ENCODE data around the gene KRTAP10-9. TPM values are rescaled to one million over a fixed set of nuclear protein-coding genes. Genes with fewer than 3 reads are reported as not detected.

The KRTAP10-9 gene
- polyA plus RNA-seq, 3 donors, result not detected

DNA sequence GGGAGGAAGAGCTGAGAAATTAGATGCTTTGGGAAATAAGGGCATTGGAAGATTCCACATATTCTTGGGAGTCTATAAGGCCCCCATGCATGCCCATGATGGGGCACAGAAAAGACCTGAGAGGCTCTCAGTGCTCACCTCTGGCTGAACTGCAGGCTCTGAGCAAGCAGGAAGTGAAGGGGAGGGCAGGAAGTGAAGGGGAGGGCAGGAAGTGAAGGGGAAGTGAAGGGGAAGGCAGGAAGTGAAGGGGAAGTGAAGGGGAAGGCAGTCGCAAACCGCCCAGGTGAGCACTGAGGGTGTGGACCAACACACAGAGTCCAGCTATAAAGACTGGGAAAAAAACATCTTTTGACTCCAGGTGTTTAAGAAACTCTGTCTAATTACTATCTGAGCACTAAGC lies 3.5 kb downstream of the KRTAP10-9 start:
- TF ChIP-seq, protein P1, sequence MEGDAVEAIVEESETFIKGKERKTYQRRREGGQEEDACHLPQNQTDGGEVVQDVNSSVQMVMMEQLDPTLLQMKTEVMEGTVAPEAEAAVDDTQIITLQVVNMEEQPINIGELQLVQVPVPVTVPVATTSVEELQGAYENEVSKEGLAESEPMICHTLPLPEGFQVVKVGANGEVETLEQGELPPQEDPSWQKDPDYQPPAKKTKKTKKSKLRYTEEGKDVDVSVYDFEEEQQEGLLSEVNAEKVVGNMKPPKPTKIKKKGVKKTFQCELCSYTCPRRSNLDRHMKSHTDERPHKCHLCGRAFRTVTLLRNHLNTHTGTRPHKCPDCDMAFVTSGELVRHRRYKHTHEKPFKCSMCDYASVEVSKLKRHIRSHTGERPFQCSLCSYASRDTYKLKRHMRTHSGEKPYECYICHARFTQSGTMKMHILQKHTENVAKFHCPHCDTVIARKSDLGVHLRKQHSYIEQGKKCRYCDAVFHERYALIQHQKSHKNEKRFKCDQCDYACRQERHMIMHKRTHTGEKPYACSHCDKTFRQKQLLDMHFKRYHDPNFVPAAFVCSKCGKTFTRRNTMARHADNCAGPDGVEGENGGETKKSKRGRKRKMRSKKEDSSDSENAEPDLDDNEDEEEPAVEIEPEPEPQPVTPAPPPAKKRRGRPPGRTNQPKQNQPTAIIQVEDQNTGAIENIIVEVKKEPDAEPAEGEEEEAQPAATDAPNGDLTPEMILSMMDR (IDR thresholded peaks at IDR 0.05), result no peak
- DNase-seq, result no peak
- H3K4me3 ChIP-seq (replicated peaks in 1 of 3; ENCODE audit: low read depth in 2 of 3, low read length in 3 of 3), result no peak overlapping the region
- Mint-ChIP-seq H3K4me1 (no peaks in the 10 kb centered on the region), H3K27ac (no peak overlapping the region), H3K27me3 (ENCODE audit: low read depth in 3 of 3) (peaks cover 6 to 21% (median 9%) of the 10 kb centered on the region in 3 donors), H3K4me3 (no peak overlapping the region), H3K36me3 (no peaks in the 10 kb centered on the region), H3K9me3 (peaks cover 23 to 50% (median 40%) of the 10 kb centered on the region in 7 donors)
- no peaks in the 10 kb centered on the region for H4K20me1 ChIP-seq (ENCODE audit: insufficient read depth, low read length)
- H3K4me2 ChIP-seq (replicated peaks; ENCODE audit: extremely low read depth, low read length, poor library complexity, severe bottlenecking), result no peak overlapping the region
- no peaks in the 10 kb centered on the region for H3K27me3 ChIP-seq (ENCODE audit: control insufficient read depth in 2 of 2, insufficient read depth in 2 of 2, low read length in 2 of 2)
- H3K9me3 ChIP-seq (replicated peaks in 1 of 2; ENCODE audit: control insufficient read depth in 1 of 2, insufficient read depth in 1 of 2, low read length in 2 of 2), result peaks cover 19 to 30% of the 10 kb centered on the region in 2 donors
- no peaks in the 10 kb centered on the region for H3K79me2 ChIP-seq (ENCODE audit: insufficient read depth, low read length)
- no peak overlapping the region for H3K9ac ChIP-seq (ENCODE audit: insufficient read depth, low read length, poor library complexity, severe bottlenecking)
- no peak overlapping the region for H2AFZ ChIP-seq (ENCODE audit: insufficient read depth, low read depth, low read length, poor library complexity, severe bottlenecking)
- H3K27ac ChIP-seq (ENCODE audit: low read depth in 1 of 2, low read length in 2 of 2), result no peak overlapping the region
- WGBS (ENCODE audit: insufficient coverage), result 80% methylated on average over 1 of the region's 2 CpGs
- intact Hi-C loops (cut with micrococcal nuclease), result no loop called here
- H3K36me3 ChIP-seq (replicated peaks in 1 of 2; ENCODE audit: control insufficient read depth in 1 of 2, insufficient read depth in 2 of 2, low read length in 2 of 2), result no peaks in the 10 kb centered on the region
- no peaks in the 10 kb centered on the region for H3K4me1 ChIP-seq (ENCODE audit: control insufficient read depth in 1 of 2, insufficient read depth in 2 of 2, low read length in 2 of 2)

DNA sequence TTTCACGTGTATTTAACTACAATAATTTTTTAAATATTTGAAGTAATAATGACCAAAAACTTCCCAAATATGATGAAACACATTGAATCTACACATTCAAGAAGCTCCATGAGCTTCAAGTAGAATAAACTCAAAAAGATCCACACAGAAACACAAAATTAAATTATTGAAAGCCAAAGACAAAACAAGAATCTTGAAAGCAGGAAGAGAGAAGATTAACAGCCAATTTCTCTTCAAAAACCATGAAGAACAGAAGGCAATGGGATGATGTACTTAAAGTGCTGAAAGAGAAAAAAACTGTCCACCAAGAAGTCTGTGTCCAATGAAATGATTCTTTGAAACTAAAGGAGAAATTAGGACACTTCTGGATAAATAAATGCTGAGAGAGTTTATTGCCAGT lies 5.2 kb downstream of the KRTAP10-9 start:
- DNase-seq, result no peak
- no CpG with 5 or more reads among the region's 1 CpG for WGBS (ENCODE audit: insufficient coverage)
- H3K27me3 Mint-ChIP-seq (ENCODE audit: low read depth in 3 of 3), result peaks cover 4 to 22% (median 6%) of the 10 kb centered on the region in 3 donors
- intact Hi-C loops (cut with micrococcal nuclease), result no loop called here
- Histone ChIP-seq H4K20me1 (ENCODE audit: insufficient read depth, low read length) (no peaks in the 10 kb centered on the region), H3K36me3 (replicated peaks in 1 of 2; ENCODE audit: control insufficient read depth in 1 of 2, insufficient read depth in 2 of 2, low read length in 2 of 2) (no peaks in the 10 kb centered on the region), H3K9me3 (replicated peaks in 1 of 2; ENCODE audit: control insufficient read depth in 1 of 2, insufficient read depth in 1 of 2, low read length in 2 of 2) (peaks cover 19 to 27% of the 10 kb centered on the region in 2 donors), H3K27me3 (ENCODE audit: control insufficient read depth in 2 of 2, insufficient read depth in 2 of 2, low read length in 2 of 2) (no peaks in the 10 kb centered on the region), H2AFZ (ENCODE audit: insufficient read depth, low read depth, low read length, poor library complexity, severe bottlenecking) (no peak overlapping the region), H3K9ac (ENCODE audit: insufficient read depth, low read length, poor library complexity, severe bottlenecking) (no peak overlapping the region), H3K4me2 (replicated peaks; ENCODE audit: extremely low read depth, low read length, poor library complexity, severe bottlenecking) (no peak overlapping the region), H3K4me3 (replicated peaks in 1 of 3; ENCODE audit: low read depth in 2 of 3, low read length in 3 of 3) (no peak overlapping the region), H3K79me2 (ENCODE audit: insufficient read depth, low read length) (no peaks in the 10 kb centered on the region), H3K4me1 (ENCODE audit: control insufficient read depth in 1 of 2, insufficient read depth in 2 of 2, low read length in 2 of 2) (no peaks in the 10 kb centered on the region), H3K27ac (ENCODE audit: low read depth in 1 of 2, low read length in 2 of 2) (no peak overlapping the region)
- peaks cover 18 to 41% (median 32%) of the 10 kb centered on the region in 7 donors for H3K9me3 Mint-ChIP-seq
- no peaks in the 10 kb centered on the region for H3K36me3 Mint-ChIP-seq
- no peaks in the 10 kb centered on the region for H3K4me1 Mint-ChIP-seq
- H3K27ac Mint-ChIP-seq, result no peak overlapping the region
- TF ChIP-seq, protein P1 (IDR thresholded peaks at IDR 0.05), result no peak
- no peak overlapping the region for H3K4me3 Mint-ChIP-seq

All from CD14-positive monocyte (primary cell).